OCI-LY3 (cell line): ENCODE results near the gene MSMB.

Experiments
- EZH2phosphoT487 ChIP-seq: fragments of 200-600 bp; shearing (Covaris generic); IDR thresholded peaks from 2 replicates; pipeline ENCODE4 v1.6.1; 2018; ENCODE audit warnings: antibody characterized with exemption, mixed run types, low read depth
- TF ChIP-seq, protein P1 (sequence below): fragments of 200-600, 300-600 bp; sonication (generic); IDR thresholded peaks from 2 replicates; pipeline ENCODE4 v1.5.1; 2014; ENCODE audit warnings: antibody characterized with exemption, low read length, low read depth

- TF ChIP-seq, protein P1, sequence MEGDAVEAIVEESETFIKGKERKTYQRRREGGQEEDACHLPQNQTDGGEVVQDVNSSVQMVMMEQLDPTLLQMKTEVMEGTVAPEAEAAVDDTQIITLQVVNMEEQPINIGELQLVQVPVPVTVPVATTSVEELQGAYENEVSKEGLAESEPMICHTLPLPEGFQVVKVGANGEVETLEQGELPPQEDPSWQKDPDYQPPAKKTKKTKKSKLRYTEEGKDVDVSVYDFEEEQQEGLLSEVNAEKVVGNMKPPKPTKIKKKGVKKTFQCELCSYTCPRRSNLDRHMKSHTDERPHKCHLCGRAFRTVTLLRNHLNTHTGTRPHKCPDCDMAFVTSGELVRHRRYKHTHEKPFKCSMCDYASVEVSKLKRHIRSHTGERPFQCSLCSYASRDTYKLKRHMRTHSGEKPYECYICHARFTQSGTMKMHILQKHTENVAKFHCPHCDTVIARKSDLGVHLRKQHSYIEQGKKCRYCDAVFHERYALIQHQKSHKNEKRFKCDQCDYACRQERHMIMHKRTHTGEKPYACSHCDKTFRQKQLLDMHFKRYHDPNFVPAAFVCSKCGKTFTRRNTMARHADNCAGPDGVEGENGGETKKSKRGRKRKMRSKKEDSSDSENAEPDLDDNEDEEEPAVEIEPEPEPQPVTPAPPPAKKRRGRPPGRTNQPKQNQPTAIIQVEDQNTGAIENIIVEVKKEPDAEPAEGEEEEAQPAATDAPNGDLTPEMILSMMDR, result no peak
- TF ChIP-seq EZH2phosphoT487, result no peak
These were observed 29.3 kb downstream of the MSMB start for GRCh38 chr10:46016811-46017210.
